ENCODE measurements around the gene CELF4.

Gene CELF4

GRCh38 chr18:37502036-37502435 is 63.6 kb downstream of the CELF4 start:
- Histone ChIP-seq H3K27me3 (ENCODE audit: insufficient read depth, low read length) (peaks cover 6% of the 10 kb centered on the region), H2AFZ (ENCODE audit: low read depth, low read length) (no peak overlapping the region), H3K36me3 (ENCODE audit: insufficient read depth, low read length) (no peaks in the 10 kb centered on the region), H3K4me1 (ENCODE audit: insufficient read depth, low read length) (no peaks in the 10 kb centered on the region), H3K4me3 (ENCODE audit: low read length) (no peak overlapping the region), H3K9me3 (ENCODE audit: low read length) (no peaks in the 10 kb centered on the region)

GRCh38 chr18:37501136-37501535 is 64.5 kb downstream of the CELF4 start:
- Histone ChIP-seq H3K4me1 (ENCODE audit: insufficient read depth, low read length) (no peaks in the 10 kb centered on the region), H3K4me3 (ENCODE audit: low read length) (no peak overlapping the region), H3K9me3 (ENCODE audit: low read length) (no peaks in the 10 kb centered on the region), H3K36me3 (ENCODE audit: insufficient read depth, low read length) (no peaks in the 10 kb centered on the region), H2AFZ (ENCODE audit: low read depth, low read length) (no peak overlapping the region), H3K27me3 (ENCODE audit: insufficient read depth, low read length) (peaks cover 6% of the 10 kb centered on the region)

GRCh38 chr18:37499913-37500312 is 65.7 kb downstream of the CELF4 start:
- no peak overlapping the region for H3K4me3 ChIP-seq (ENCODE audit: low read length)
- H2AFZ ChIP-seq (ENCODE audit: low read depth, low read length): no peak overlapping the region
- H3K27me3 ChIP-seq (ENCODE audit: insufficient read depth, low read length): peaks cover 6% of the 10 kb centered on the region
- H3K9me3 ChIP-seq (ENCODE audit: low read length): no peaks in the 10 kb centered on the region
- no peaks in the 10 kb centered on the region for H3K4me1 ChIP-seq (ENCODE audit: insufficient read depth, low read length)
- no peaks in the 10 kb centered on the region for H3K36me3 ChIP-seq (ENCODE audit: insufficient read depth, low read length)

- Histone ChIP-seq H3K4me1 (ENCODE audit: insufficient read depth, low read length) (no peaks in the 10 kb centered on the region), H3K27me3 (ENCODE audit: insufficient read depth, low read length) (peaks cover 6% of the 10 kb centered on the region), H2AFZ (ENCODE audit: low read depth, low read length) (no peak overlapping the region)
These were observed 66.6 kb downstream of the CELF4 start for GRCh38 chr18:37499044-37499443.

DNA sequence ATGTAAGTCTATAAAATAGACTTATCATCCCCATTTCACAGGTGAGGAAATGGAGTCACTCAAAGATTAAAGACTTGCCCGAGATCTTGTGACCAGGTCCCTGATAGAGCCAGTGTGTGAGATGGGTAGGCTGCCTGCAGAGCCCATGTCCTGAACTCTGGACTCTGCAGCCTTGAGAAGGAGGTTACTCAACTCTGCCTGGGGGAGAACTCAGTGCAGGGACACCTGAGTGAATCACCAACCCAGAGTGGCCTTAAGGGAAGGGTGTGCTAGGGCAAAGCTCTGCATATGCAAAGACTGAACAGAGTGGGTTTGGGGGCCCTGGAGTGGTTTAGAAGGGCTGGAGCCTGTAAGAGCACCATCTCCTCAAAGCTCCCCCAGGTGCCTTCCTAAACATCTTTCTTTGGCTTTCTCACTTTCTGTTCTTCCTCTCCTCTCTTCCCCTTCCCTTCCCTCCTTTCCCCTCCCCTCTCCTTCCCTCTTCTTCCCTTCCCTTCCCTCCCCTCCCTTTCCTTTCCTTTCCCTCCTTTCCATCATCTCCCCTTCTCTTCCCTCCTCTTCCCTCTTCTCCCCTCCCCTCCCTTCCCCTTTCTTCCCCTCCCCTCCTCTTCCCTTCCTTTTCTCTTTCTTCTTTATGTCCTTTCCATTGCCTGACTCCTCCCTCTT is 67.6 kb downstream of the CELF4 start:
- no peaks in the 10 kb centered on the region for H3K4me1 ChIP-seq (ENCODE audit: insufficient read depth, low read length)
- no peak overlapping the region for H3K4me3 ChIP-seq (ENCODE audit: low read length)
- H3K36me3 ChIP-seq (ENCODE audit: insufficient read depth, low read length): no peaks in the 10 kb centered on the region
- peaks cover 6% of the 10 kb centered on the region for H3K27me3 ChIP-seq (ENCODE audit: insufficient read depth, low read length)
- no peak overlapping the region for H2AFZ ChIP-seq (ENCODE audit: low read depth, low read length)
- no peaks in the 10 kb centered on the region for H3K9me3 ChIP-seq (ENCODE audit: low read length)

More at GRCh38 chr18:37499044-37499443, 66.6 kb downstream of the CELF4 start:
- Histone ChIP-seq H3K4me3 (ENCODE audit: low read length) (no peak overlapping the region), H3K36me3 (ENCODE audit: insufficient read depth, low read length) (no peaks in the 10 kb centered on the region), H3K9me3 (ENCODE audit: low read length) (no peaks in the 10 kb centered on the region)

GRCh38 chr18:37496568-37496967 is 69.0 kb downstream of the CELF4 start:
- Histone ChIP-seq H3K27me3 (ENCODE audit: insufficient read depth, low read length) (peaks cover 3% of the 10 kb centered on the region), H3K36me3 (ENCODE audit: insufficient read depth, low read length) (no peaks in the 10 kb centered on the region), H3K9me3 (ENCODE audit: low read length) (no peaks in the 10 kb centered on the region)

DNA sequence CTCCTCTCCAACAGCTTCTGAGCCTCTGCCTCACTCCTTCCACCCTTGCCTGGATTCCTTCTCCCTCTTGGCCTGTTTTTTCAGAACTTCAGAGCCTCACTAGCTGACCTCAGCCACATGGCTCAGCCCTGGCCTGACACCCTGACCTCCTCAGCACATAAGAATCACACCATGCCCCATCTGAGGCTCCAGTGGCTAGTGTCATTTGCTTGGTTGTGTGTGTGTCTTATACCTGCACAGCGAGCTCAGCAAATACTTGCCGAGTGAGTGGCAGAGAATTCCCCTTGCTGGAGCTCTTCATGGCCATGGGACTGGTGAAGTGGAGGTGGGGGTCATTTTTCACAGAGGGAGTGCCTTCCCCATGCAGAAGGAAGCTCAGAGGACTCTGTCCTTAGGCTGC is 70.2 kb downstream of the CELF4 start:
- Histone ChIP-seq H3K36me3 (ENCODE audit: insufficient read depth, low read length) (no peaks in the 10 kb centered on the region), H3K4me1 (ENCODE audit: insufficient read depth, low read length) (no peaks in the 10 kb centered on the region), H3K9me3 (ENCODE audit: low read length) (no peaks in the 10 kb centered on the region), H2AFZ (ENCODE audit: low read depth, low read length) (no peak overlapping the region), H3K27me3 (ENCODE audit: insufficient read depth, low read length) (no peaks in the 10 kb centered on the region), H3K4me3 (ENCODE audit: low read length) (no peak overlapping the region)

More at GRCh38 chr18:37496568-37496967, 69.0 kb downstream of the CELF4 start:
- no peak overlapping the region for H3K4me3 ChIP-seq (ENCODE audit: low read length)
- H2AFZ ChIP-seq (ENCODE audit: low read depth, low read length): no peak overlapping the region
- H3K4me1 ChIP-seq (ENCODE audit: insufficient read depth, low read length): no peaks in the 10 kb centered on the region

DNA sequence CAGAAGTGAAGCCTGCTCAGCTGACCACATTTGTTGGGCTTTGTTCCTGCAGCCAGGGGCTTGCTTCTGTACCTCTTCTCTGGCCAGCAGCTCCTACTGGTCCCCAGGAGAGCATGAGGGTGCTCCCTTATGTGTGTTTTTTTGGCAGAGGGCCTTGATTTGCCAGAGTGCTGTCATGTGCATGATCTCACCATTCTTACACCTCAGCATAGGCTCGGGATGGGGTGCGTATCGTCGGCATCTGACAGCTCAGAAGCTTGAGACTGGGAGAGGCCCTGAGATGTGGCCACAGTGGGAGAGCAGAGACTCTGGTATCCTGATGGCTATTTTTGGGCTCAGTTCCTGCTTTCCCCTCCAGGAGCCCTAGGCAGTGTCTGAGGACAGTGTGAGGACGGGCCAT is 71.2 kb downstream of the CELF4 start:
- peaks cover 4% of the 10 kb centered on the region for H3K27me3 ChIP-seq (ENCODE audit: insufficient read depth, low read length)
- no peak overlapping the region for H3K4me3 ChIP-seq (ENCODE audit: low read length)

GRCh38 chr18:37493352-37493935 is 72.2 kb downstream of the CELF4 start:
- Histone ChIP-seq H3K27me3 (ENCODE audit: insufficient read depth, low read length) (peaks cover 8% of the 10 kb centered on the region), H3K4me1 (ENCODE audit: insufficient read depth, low read length) (no peaks in the 10 kb centered on the region), H3K4me3 (ENCODE audit: low read length) (no peak overlapping the region)

More for the DNA sequence above, 71.2 kb downstream of the CELF4 start:
- Histone ChIP-seq H2AFZ (ENCODE audit: low read depth, low read length) (no peak overlapping the region), H3K4me1 (ENCODE audit: insufficient read depth, low read length) (no peaks in the 10 kb centered on the region), H3K36me3 (ENCODE audit: insufficient read depth, low read length) (no peaks in the 10 kb centered on the region), H3K9me3 (ENCODE audit: low read length) (no peaks in the 10 kb centered on the region)

GRCh38 chr18:37492952-37493351 is 72.6 kb downstream of the CELF4 start:
- H3K27me3 ChIP-seq (ENCODE audit: insufficient read depth, low read length): peaks cover 12% of the 10 kb centered on the region
- no peaks in the 10 kb centered on the region for H3K9me3 ChIP-seq (ENCODE audit: low read length)
- no peaks in the 10 kb centered on the region for H3K36me3 ChIP-seq (ENCODE audit: insufficient read depth, low read length)
- H2AFZ ChIP-seq (ENCODE audit: low read depth, low read length): no peak overlapping the region
- no peak overlapping the region for H3K4me3 ChIP-seq (ENCODE audit: low read length)
- no peaks in the 10 kb centered on the region for H3K4me1 ChIP-seq (ENCODE audit: insufficient read depth, low read length)

More at GRCh38 chr18:37493352-37493935, 72.2 kb downstream of the CELF4 start:
- Histone ChIP-seq H3K9me3 (ENCODE audit: low read length) (no peaks in the 10 kb centered on the region), H3K36me3 (ENCODE audit: insufficient read depth, low read length) (no peaks in the 10 kb centered on the region), H2AFZ (ENCODE audit: low read depth, low read length) (no peak overlapping the region)

- H3K9me3 ChIP-seq (ENCODE audit: low read length): no peaks in the 10 kb centered on the region
- H3K4me3 ChIP-seq (ENCODE audit: low read length): no peak overlapping the region
- no peak overlapping the region for H2AFZ ChIP-seq (ENCODE audit: low read depth, low read length)
- H3K36me3 ChIP-seq (ENCODE audit: insufficient read depth, low read length): no peaks in the 10 kb centered on the region
- peaks cover 26% of the 10 kb centered on the region for H3K27me3 ChIP-seq (ENCODE audit: insufficient read depth, low read length)
- H3K4me1 ChIP-seq (ENCODE audit: insufficient read depth, low read length): peaks cover 4% of the 10 kb centered on the region
These were observed 74.1 kb downstream of the CELF4 start for GRCh38 chr18:37491526-37491925.

- no peaks in the 10 kb centered on the region for H3K36me3 ChIP-seq (ENCODE audit: insufficient read depth, low read length)
- peaks cover 40% of the 10 kb centered on the region for H3K27me3 ChIP-seq (ENCODE audit: insufficient read depth, low read length)
- no peaks in the 10 kb centered on the region for H3K9me3 ChIP-seq (ENCODE audit: low read length)
- H3K4me1 ChIP-seq (ENCODE audit: insufficient read depth, low read length): peaks cover 4% of the 10 kb centered on the region
- no peak overlapping the region for H3K4me3 ChIP-seq (ENCODE audit: low read length)
- H2AFZ ChIP-seq (ENCODE audit: low read depth, low read length): no peak overlapping the region
These were observed 75.6 kb downstream of the CELF4 start for GRCh38 chr18:37489998-37490397.

- no peaks in the 10 kb centered on the region for H3K36me3 ChIP-seq (ENCODE audit: insufficient read depth, low read length)
- peaks cover 49% of the 10 kb centered on the region for H3K27me3 ChIP-seq (ENCODE audit: insufficient read depth, low read length)
- H3K4me3 ChIP-seq (ENCODE audit: low read length): no peak overlapping the region
- no peak overlapping the region for H2AFZ ChIP-seq (ENCODE audit: low read depth, low read length)
- H3K4me1 ChIP-seq (ENCODE audit: insufficient read depth, low read length): peaks cover 10% of the 10 kb centered on the region
- no peaks in the 10 kb centered on the region for H3K9me3 ChIP-seq (ENCODE audit: low read length)
These were observed 76.6 kb downstream of the CELF4 start for GRCh38 chr18:37489011-37489410.

All from neuron (in vitro differentiated cells).